SK-N-MC (cell line): ENCODE data around the gene RNU1-1.
"Not testable (repeated sequence)": the region's sequence is repeated elsewhere in the genome, so short reads cannot be mapped to it uniquely, and the experiment has no call there.

Source experiments
- EZH2 ChIP-seq: fragments of 200-600 bp; sonication (generic); IDR thresholded peaks from one replicate; pipeline ENCODE4 v1.6.1; 2017; ENCODE audit warnings: antibody characterized with exemption
- POLR2AphosphoS5 ChIP-seq: IDR thresholded peaks from 2 replicates; pipeline ENCODE4 v1.6.1; 2012; ENCODE audit warnings: mild to moderate bottlenecking, low read depth, low read length, borderline replicate concordance

DNA sequence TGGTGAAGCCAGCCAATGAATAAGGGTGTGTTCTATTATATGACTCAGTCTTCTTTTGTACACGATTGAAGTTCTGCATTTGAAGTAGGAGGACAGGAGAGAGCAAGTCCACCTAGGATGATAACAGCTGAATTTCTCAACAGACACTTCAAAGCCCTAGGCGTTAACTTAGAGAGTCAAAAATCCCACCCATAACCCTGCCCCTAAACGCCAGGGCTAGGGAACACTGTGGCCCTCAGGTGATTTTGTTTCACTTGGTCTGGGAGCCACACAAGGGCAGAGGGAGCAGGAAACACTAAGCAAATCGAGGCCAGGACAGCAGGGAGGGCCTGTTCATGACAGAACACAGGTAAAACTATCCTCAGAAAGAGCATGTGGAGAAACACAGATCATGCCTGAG is 47.0 kb upstream of the RNU1-1 start:
- not testable (repeated sequence) for TF ChIP-seq POLR2AphosphoS5, EZH2
